Measurements from ENCODE around the gene GAS5.
"Not testable (repeated sequence)": the region's sequence is repeated elsewhere in the genome, so short reads cannot be mapped to it uniquely, and the experiment has no call there.

GAS5 gene

DNA sequence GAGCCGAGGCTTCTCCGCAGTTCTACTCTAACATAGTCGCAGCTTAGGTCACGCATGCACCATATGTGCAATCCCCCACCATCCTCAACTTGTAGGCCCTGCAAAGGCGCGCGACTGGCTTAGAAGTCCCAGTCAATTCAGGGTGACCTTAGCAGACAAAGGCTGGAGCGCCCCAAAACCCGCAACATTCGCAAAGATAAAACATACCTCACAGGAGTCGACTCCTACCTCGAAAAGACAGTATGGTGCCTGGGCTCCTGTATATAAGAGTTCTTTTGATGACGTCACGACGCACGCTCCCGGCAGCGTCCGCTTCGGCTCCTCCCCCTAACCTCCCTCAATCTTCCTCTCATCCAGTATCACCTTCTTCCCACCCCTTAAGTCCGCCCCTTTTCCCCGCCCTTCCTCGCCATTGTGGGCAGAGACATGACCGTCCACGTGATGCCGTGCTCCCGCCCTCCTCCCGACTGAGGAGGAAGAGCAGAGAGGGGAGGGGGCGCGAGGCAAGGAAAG lies at the start of gene GAS5:
GAS5 (minus strand) TSS at position 237 of the 513 bp plus-strand sequence.
- FAIRE-seq, result peak; percentile 98

GRCh38 chr1:173917149-173917548 lies 49.4 kb upstream of the GAS5 start, which contains the start of gene SERPINC1:
Gene SERPINC1, minus strand, starts transcription at chr1:173917327. Its CDS starts 68 bp downstream, at chr1:173917259.
- no peak for FAIRE-seq

DNA sequence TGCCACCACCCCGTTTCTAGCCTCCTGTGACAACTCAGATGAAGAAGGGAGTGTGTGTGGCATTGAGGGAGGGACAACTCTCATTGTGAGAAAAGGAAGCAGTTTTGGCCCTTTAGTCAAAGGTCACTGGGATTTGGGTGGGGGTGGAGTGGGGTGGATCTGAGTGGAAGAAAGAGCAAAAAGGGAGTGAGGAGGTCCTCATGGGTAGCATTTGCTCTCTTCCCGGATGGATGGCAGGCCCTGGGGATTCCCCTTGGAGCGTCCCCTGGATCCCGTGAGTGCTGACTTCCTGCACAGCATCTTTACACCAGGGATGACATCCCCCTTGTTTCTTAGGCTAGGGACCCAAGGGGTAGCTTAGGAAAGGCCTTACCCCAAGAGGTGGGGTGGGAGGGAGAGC lies 48.9 kb upstream of the GAS5 start:
- no peak for FAIRE-seq

GRCh38 chr1:173915596-173915995 lies 47.8 kb upstream of the GAS5 start:
- FAIRE-seq, result no peak

DNA sequence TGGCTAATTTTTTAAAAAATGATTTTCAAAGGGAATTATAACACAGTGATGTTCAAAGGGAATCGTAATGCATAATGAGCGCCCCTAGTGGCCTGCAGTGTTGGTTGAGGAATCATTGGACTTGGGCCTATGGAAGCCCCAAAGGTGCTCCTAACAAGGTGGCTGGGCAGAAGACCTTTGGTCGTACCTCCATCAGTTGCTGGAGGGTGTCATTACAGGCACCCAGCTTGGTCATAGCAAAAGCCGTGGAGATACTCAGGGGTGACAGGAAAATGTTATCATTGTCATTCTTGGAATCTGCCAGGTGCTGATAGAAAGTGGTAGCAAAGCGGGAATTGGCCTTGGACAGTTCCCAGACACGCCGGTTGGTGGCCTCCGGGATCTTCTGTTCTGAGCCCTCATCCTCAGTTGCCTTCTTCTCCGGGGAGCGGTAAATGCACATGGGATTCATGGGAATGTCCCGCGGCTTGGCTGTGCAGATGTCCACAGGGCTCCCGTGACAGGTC lies 46.6 kb upstream of the GAS5 start:
- no peak for FAIRE-seq

GRCh38 chr1:173913111-173913510 lies 45.3 kb upstream of the GAS5 start:
- FAIRE-seq, result no peak

- no peak for FAIRE-seq
Measured at GRCh38 chr1:173903827-173904531, 36.2 kb upstream of the GAS5 start.

- no peak for FAIRE-seq
Measured at GRCh38 chr1:173900992-173901391, 33.2 kb upstream of the GAS5 start.

DNA sequence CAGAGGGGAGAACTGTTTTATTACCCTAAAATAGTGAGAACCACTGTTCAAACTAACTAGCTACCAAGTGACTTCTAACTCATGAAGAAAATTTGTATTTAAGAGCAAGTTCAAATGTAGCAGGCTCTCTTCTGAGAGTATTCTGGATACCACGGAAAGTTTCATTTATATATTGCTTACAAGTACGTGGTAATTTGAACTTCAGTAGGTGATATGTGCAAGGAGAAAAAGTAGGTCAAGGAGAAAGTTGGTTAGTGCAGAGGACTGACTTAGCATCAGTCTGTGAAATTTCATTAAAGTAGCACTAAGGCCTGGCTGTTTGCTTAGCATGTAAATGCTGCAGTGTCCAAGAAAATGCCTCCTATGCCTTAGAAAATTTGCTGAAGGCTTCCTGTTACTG lies 32.6 kb upstream of the GAS5 start:
- FAIRE-seq, result no peak

GRCh38 chr1:173894189-173894588 lies 26.4 kb upstream of the GAS5 start:
- FAIRE-seq, result no peak

GRCh38 chr1:173893611-173894010 lies 25.8 kb upstream of the GAS5 start:
- FAIRE-seq, result no peak

GRCh38 chr1:173889885-173890284 lies 22.1 kb upstream of the GAS5 start:
- no peak for FAIRE-seq

DNA sequence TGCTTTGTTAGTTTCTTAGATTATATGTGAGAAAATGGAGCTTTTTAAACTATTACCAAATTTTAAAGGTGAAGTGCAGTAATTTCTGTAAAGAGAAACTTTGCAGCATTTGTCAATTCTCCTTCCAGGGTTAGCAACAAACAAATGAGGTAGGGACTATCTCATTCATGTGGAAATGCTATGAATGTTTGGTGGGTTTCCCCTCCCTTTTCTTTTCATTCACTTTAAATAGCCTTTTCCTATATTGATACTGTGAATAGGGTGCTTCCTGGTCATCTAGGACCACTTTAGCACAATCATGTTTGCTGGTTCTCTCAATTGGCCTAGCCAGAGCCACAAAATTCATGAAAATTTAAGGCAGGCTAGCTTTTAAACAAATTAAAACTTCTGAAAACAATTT lies 21.0 kb upstream of the GAS5 start:
- no peak for FAIRE-seq

GRCh38 chr1:173887627-173888026 lies 19.8 kb upstream of the GAS5 start:
- FAIRE-seq, result no peak

GRCh38 chr1:173886746-173887611 lies 19.2 kb upstream of the GAS5 start:
- FAIRE-seq, result no peak

GRCh38 chr1:173884701-173885100 lies 16.9 kb upstream of the GAS5 start:
- no peak for FAIRE-seq

GRCh38 chr1:173881117-173881516 lies 13.3 kb upstream of the GAS5 start:
- FAIRE-seq, result not testable (repeated sequence)

- no peak for FAIRE-seq
Measured at GRCh38 chr1:173878251-173878650, 10.5 kb upstream of the GAS5 start.

DNA sequence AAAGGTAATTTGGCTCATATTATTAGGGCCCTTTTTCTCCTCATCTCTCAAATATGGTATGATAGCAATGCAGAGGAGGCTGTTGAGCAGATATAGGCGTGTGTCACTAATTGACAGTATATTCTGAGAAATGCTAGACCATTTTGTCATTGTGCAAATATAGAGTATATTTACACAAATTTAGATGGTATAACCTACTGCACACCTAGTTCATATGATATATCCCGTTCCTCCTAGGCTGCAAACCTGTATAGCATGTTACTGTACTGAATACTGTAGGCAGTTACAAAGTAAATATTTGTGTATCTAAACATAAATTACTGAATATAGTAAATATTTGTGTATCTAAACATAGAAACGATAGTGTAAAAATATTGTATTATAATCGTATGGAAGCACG lies 8.9 kb upstream of the GAS5 start:
- no peak for FAIRE-seq

- no peak for FAIRE-seq
Measured at GRCh38 chr1:173871500-173871899, 3.7 kb upstream of the GAS5 start.

GRCh38 chr1:173871091-173871490 lies 3.3 kb upstream of the GAS5 start:
- no peak for FAIRE-seq

- no peak for FAIRE-seq
Measured at GRCh38 chr1:173870252-173871075, 2.7 kb upstream of the GAS5 start.

GRCh38 chr1:173869021-173869359 lies 1.2 kb upstream of the GAS5 start:
- no peak for FAIRE-seq
